COR-L47 (cell line): ENCODE data around the gene C6orf52.
"Not testable (repeated sequence)": the region's sequence is repeated elsewhere in the genome, so short reads cannot be mapped to it uniquely, and the experiment has no call there.

Experiments
- DNase-seq: peaks from one replicate; lab custom pipeline; 2025; lab: John Stamatoyannopoulos, UW

C6orf52 gene

GRCh38 chr6:10695086-10695657 is 756 bp upstream of the C6orf52 start:
- DNase-seq = no peak

GRCh38 chr6:10692965-10693538 is 1.4 kb downstream of the C6orf52 start:
- no peak for DNase-seq

- no peak for DNase-seq
These were observed 3.6 kb downstream of the C6orf52 start for GRCh38 chr6:10690651-10691445.

- no peak for DNase-seq
These were observed 6.8 kb downstream of the C6orf52 start for GRCh38 chr6:10687582-10687981.

- DNase-seq = no peak
These were observed 7.5 kb downstream of the C6orf52 start for GRCh38 chr6:10686901-10687300.

GRCh38 chr6:10685092-10685915 is 9.1 kb downstream of the C6orf52 start:
- DNase-seq = no peak

- DNase-seq = no peak
These were observed 9.8 kb downstream of the C6orf52 start for GRCh38 chr6:10684618-10685017.

- no peak for DNase-seq
These were observed 11.9 kb downstream of the C6orf52 start for GRCh38 chr6:10682355-10682988.

GRCh38 chr6:10681795-10682194 is 12.6 kb downstream of the C6orf52 start:
- DNase-seq = no peak

- no peak for DNase-seq
These were observed 16.0 kb downstream of the C6orf52 start for GRCh38 chr6:10678456-10678855.

- no peak for DNase-seq
These were observed 18.0 kb downstream of the C6orf52 start for GRCh38 chr6:10676403-10676802.

- no peak for DNase-seq
These were observed 26.1 kb downstream of the C6orf52 start for GRCh38 chr6:10668126-10668917.

- DNase-seq = not testable (repeated sequence)
These were observed 28.8 kb downstream of the C6orf52 start for GRCh38 chr6:10665595-10665994.

- no peak for DNase-seq
These were observed 31.7 kb downstream of the C6orf52 start for GRCh38 chr6:10662742-10663141.

- DNase-seq = no peak
These were observed 32.2 kb downstream of the C6orf52 start for GRCh38 chr6:10662207-10662606.

- DNase-seq = not testable (repeated sequence)
These were observed 33.8 kb downstream of the C6orf52 start for GRCh38 chr6:10660431-10661191.

- no peak for DNase-seq
These were observed 34.6 kb downstream of the C6orf52 start for GRCh38 chr6:10659699-10660348.

- DNase-seq = no peak
These were observed 35.3 kb downstream of the C6orf52 start for GRCh38 chr6:10658910-10659698.

- no peak for DNase-seq
These were observed 38.8 kb downstream of the C6orf52 start for GRCh38 chr6:10655508-10656055.
